Peyer's patch (tissue), 4 donors: Measurements from ENCODE around the gene CCDC85C. TPM values are rescaled to one million over a fixed set of nuclear protein-coding genes. Genes with fewer than 3 reads are reported as not detected.

Source experiments
- DNase-seq, 3 donors: peaks; one replicate each; pipeline ENCODE4 v3.0.0-alpha.2; 2017 to 2019
- H3K27ac ChIP-seq, 4 donors: fragments of 200-600 bp; sonication (generic); one replicate each; pipeline ENCODE4 v1.5.1; 2016 to 2019
- H3K27me3 ChIP-seq, 2 donors: fragments of 200-600 bp; sonication (generic); one replicate each; pipeline ENCODE4 v1.5.1; 2019
- H3K36me3 ChIP-seq, 3 donors: fragments of 200-600 bp; sonication (generic); one replicate each; pipeline ENCODE4 v1.5.1; 2016 to 2019
- H3K4me1 ChIP-seq, 4 donors: fragments of 200-600 bp; sonication (generic); one replicate each; pipeline ENCODE4 v1.5.1; 2016 to 2019
- H3K4me3 ChIP-seq, 4 donors: fragments of 200-600 bp; sonication (generic); 1 replicate in 3 of 4; 2 replicates in 1 of 4; pipeline ENCODE4 v1.5.1; 2016 to 2019; ENCODE audit warnings: mild to moderate bottlenecking in 1 of 4
- H3K9me3 ChIP-seq, 4 donors: fragments of 200-600 bp; sonication (generic); one replicate each; pipeline ENCODE4 v1.5.1; 2016 to 2019; ENCODE audit warnings: mild to moderate bottlenecking in 1 of 4
- CTCF ChIP-seq, 6 experiments: fragments of 450-650 bp in 4 of 6; fragments of 200-600 bp in 2 of 6; sonication (generic) in 1 of 6; IDR thresholded peaks; one replicate each; pipeline ENCODE4 v1.5.1; 2017 to 2019; ENCODE audit warnings: antibody characterized with exemption in 6 of 6, mild to moderate bottlenecking in 3 of 6, moderate library complexity in 1 of 6
- POLR2A ChIP-seq, 2 donors: fragments of 450-650 bp; IDR thresholded peaks; one replicate each; pipeline ENCODE4 v1.5.1; 2017; ENCODE audit warnings: antibody characterized with exemption in 2 of 2, mild to moderate bottlenecking in 2 of 2, moderate library complexity in 2 of 2
- total RNA-seq, 4 donors: library from RNA; depleted of rRNA; stranded (reverse); fragments of >200 nt; gene quantifications; one replicate each; pipeline ENCODE4 v1.1.0, GENCODE V29; 2016

CCDC85C gene
- total RNA-seq, 4 donors from 2014 or later = 19.8 to 98.1 (median 78.8) TPM

DNA sequence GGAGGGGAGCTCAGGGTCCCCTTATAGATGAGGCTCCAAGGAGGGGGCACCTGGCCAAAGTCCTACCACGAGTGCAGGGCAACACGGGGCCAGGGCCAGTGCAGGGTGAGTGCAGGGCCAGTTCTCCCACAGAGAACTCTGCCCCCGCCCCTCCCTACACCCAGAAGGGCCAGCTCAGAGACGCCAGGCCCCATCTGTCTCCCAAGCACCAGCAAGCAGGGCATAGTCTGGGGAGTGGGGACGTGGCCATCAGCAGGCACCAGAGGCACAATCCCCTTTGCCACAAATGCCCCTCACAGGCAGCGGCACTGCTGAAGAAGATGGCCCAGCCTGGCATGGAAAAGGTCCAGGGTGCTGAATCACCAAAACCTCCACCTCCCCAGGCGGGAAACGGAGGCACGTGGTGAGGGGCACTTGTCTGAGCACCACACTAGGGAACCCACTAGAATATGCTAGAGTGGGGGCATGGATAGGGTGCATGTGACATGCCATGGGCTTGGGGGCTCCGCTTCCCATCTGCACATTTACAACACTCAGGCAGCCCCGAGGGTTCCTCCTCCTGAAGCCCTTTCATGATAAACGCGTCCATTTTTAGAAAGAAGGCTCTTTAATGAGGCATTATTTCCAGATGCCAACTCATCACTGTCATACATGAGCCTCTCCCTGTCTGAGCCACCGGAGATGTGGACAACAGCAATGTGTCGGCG lies 17.8 kb downstream of the CCDC85C start:
- TF ChIP-seq POLR2A (IDR thresholded peaks at IDR 0.05) (no peak), CTCF (IDR thresholded peaks at IDR 0.05) (no peak)
- peak in 1 of 3 donors; percentile 69 for DNase-seq
- H3K27ac ChIP-seq = peak overlapping the region in 1 of 4 donors; percentile 63

GRCh38 chr14:99584823-99585222 lies 19.2 kb downstream of the CCDC85C start:
- Histone ChIP-seq H3K9me3 (no peaks in the 10 kb centered on the region), H3K36me3 (no peaks in the 10 kb centered on the region), H3K4me3 (no peak overlapping the region), H3K27me3 (no peaks in the 10 kb centered on the region), H3K27ac (no peak overlapping the region), H3K4me1 (peaks cover 0 to 59% (median 0%) of the 10 kb centered on the region in 4 donors)
- DNase-seq = no peak
- TF ChIP-seq CTCF (IDR thresholded peaks at IDR 0.05) = no peak
- no peak for TF ChIP-seq POLR2A (IDR thresholded peaks at IDR 0.05)

More for the DNA sequence above, 17.8 kb downstream of the CCDC85C start:
- Histone ChIP-seq H3K4me3 (no peak overlapping the region), H3K9me3 (no peaks in the 10 kb centered on the region), H3K27me3 (no peaks in the 10 kb centered on the region), H3K36me3 (no peaks in the 10 kb centered on the region), H3K4me1 (peaks cover 0 to 59% (median 0%) of the 10 kb centered on the region in 4 donors)

DNA sequence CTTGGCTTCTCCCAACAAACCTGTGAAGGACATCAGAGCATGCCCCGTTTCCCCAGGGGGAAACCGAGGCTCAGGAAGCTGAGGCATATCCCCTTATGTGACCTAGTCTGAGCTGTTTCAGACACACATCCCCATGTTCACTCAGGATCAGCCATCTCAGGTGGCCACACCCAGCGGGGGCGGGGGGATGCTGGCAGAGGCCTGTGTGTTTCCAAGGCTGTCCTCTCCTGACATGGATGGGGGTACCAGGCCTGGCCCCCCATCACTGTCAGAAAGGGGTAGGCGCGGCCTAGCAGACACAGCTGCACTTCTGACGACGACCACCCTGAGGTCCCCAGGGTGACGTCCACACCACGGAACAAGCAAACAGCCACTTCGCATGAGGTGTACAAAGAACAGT lies 22.1 kb downstream of the CCDC85C start:
- H3K4me1 ChIP-seq = peaks cover 0 to 59% (median 3%) of the 10 kb centered on the region in 4 donors
- TF ChIP-seq POLR2A (IDR thresholded peaks at IDR 0.05) (no peak), CTCF (IDR thresholded peaks at IDR 0.05) (no peak)
- H3K27ac ChIP-seq = no peak overlapping the region
- no peak for DNase-seq
- H3K36me3 ChIP-seq = no peaks in the 10 kb centered on the region
- no peak overlapping the region for H3K4me3 ChIP-seq
- no peaks in the 10 kb centered on the region for H3K9me3 ChIP-seq
- no peaks in the 10 kb centered on the region for H3K27me3 ChIP-seq

DNA sequence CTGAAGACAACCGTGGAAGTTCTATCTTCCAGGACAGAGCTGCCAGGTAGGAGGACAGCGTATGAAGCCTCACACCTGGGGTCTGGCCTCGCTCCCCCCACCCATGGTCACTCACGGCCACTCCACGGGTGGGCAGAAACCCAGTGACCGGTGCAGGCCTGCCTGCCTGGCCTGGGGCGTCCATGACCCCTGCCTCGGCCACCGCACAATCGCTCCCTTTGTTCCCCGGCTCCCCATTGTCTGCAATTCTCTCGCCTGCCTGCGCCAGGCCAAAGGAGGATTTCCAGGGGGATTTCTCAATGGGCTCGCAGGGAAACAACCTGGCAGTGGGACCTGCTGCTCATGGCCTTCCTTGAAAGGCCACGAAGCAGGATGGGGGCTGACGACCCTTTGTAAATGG lies 22.6 kb downstream of the CCDC85C start:
- Histone ChIP-seq H3K27ac (peak overlapping the region in 1 of 4 donors; percentile 83), H3K4me1 (peaks cover 0 to 59% (median 6%) of the 10 kb centered on the region in 4 donors), H3K4me3 (no peak overlapping the region), H3K36me3 (no peaks in the 10 kb centered on the region), H3K9me3 (no peaks in the 10 kb centered on the region), H3K27me3 (no peaks in the 10 kb centered on the region)
- no peak for DNase-seq
- TF ChIP-seq CTCF (IDR thresholded peaks at IDR 0.05) (no peak), POLR2A (IDR thresholded peaks at IDR 0.05) (no peak)

DNA sequence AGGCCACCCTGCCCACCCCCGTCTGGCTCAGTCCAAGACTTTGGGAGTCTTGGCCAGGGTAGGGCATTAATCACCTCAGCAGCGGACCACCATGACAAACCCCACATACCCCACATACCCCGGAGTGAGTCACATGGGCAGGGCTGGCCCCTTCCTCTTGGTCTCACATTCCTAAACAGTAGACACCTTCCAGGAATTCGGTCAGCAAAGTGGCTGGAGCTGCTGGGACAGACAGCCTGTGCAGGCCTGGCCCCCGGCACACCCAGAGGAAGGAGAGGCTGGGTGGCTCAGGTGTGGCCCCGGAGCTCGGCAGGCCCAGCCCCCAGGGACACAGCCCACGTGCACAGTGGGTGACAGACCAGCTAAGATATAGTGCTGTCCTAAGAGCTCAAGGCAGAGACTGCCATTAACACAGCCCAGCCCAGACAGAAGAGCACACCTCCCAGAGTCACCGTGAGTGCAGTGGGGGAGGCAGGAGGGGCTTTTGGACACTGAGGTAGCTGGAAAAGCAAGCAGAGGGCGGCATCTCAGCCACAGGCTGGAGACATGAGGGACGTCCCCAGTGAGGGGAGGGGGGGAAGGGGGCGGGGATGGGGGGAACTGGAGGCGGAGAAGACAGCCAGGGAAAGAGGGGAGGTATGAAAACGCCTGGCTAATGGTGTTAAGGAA lies 24.0 kb downstream of the CCDC85C start:
- TF ChIP-seq CTCF (IDR thresholded peaks at IDR 0.05) (no peak), POLR2A (IDR thresholded peaks at IDR 0.05) (peak; percentile 70 to 92)
- no peaks in the 10 kb centered on the region for H3K27me3 ChIP-seq
- H3K4me3 ChIP-seq = peak overlapping the region in 2 of 4 donors; percentile 34 to 50
- H3K27ac ChIP-seq = peak overlapping the region in 3 of 4 donors; percentile 69 to 97 (median 83)
- H3K4me1 ChIP-seq = peaks cover 0 to 63% (median 14%) of the 10 kb centered on the region in 4 donors
- DNase-seq = peak in 2 of 3 donors; percentile 87 to 88
- no peaks in the 10 kb centered on the region for H3K36me3 ChIP-seq
- H3K9me3 ChIP-seq = no peaks in the 10 kb centered on the region
